ENCODE results near the gene AAMP.

DNA sequence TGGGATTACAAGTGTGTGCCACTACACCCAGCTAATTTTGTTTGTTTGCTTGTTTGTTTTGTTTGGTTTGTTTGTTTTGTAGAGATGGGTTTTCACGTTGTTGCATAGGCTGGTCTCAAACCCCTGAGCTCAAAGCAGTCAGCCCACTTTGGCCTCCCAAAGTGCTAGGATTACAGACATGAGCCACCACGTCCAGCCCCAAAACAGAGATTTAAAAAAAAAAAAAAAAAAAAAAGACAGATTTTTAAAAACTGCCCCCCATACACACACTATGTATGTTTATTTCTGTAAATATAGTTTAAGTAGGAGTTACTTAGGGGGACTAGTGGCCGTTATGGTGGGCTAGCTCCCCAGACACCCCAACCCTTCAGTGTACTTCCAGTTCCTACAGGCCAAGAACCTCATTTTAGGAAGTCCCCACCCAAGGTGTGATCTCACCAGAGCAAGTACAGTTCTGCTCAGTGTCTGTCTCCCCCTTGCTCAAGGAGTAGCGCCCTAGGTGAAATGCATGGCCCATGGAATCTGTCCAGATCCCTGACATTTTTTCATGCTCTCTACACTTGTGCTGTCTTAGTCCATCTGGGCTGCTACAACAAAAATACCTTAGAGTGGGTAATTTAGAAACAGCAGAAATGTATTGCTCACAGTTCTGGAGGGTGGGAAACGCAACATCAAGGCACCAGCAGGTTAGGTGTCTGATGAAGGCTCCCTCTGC is 23.9 kb upstream of the AAMP start:
- TF ChIP-seq POLR2A (IDR thresholded peaks at IDR 0.05): no peak
- TF ChIP-seq, protein P1, sequence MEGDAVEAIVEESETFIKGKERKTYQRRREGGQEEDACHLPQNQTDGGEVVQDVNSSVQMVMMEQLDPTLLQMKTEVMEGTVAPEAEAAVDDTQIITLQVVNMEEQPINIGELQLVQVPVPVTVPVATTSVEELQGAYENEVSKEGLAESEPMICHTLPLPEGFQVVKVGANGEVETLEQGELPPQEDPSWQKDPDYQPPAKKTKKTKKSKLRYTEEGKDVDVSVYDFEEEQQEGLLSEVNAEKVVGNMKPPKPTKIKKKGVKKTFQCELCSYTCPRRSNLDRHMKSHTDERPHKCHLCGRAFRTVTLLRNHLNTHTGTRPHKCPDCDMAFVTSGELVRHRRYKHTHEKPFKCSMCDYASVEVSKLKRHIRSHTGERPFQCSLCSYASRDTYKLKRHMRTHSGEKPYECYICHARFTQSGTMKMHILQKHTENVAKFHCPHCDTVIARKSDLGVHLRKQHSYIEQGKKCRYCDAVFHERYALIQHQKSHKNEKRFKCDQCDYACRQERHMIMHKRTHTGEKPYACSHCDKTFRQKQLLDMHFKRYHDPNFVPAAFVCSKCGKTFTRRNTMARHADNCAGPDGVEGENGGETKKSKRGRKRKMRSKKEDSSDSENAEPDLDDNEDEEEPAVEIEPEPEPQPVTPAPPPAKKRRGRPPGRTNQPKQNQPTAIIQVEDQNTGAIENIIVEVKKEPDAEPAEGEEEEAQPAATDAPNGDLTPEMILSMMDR (IDR thresholded peaks at IDR 0.05): no peak

Measured in Peyer's patch (tissue), 4 donors.